Spinal cord (tissue), 10 donors: Measurements from ENCODE around the gene CFAP46. TPM values are rescaled to one million over a fixed set of nuclear protein-coding genes. Genes with fewer than 3 reads are reported as not detected.

Experiments
- DNase-seq, 6 donors: peaks; one replicate each; pipeline versions ENCODE4 v3.0.0 to v3.0.0-alpha.2; 2013 to 2015; ENCODE audit warnings: low spot score in 6 of 6, low read depth in 4 of 6
- H3K27ac ChIP-seq: one replicate; pipeline ENCODE4 v1.5.1; 2013; ENCODE audit warnings: low read depth, low read length, control low read depth
- H3K27me3 ChIP-seq: one replicate; pipeline ENCODE4 v1.6.1; 2013; ENCODE audit warnings: low read length; ENCODE audit not compliant: control insufficient read depth, insufficient read depth
- H3K36me3 ChIP-seq: one replicate; pipeline ENCODE4 v1.6.1; 2013; ENCODE audit warnings: low read length; ENCODE audit not compliant: control insufficient read depth, insufficient read depth
- H3K4me1 ChIP-seq: one replicate; pipeline ENCODE4 v1.6.1; 2013; ENCODE audit warnings: low read length; ENCODE audit not compliant: control insufficient read depth, insufficient read depth
- H3K4me3 ChIP-seq: one replicate; pipeline ENCODE4 v1.5.1; 2013; ENCODE audit warnings: low read depth, low read length, control low read depth
- H3K9me3 ChIP-seq: one replicate; pipeline ENCODE4 v1.6.1; 2013; ENCODE audit warnings: low read length; ENCODE audit not compliant: control insufficient read depth, insufficient read depth
- WGBS: methylation state at CpG from one replicate; pipeline ENCODE4 v1.1.5; 2013; ENCODE audit warnings: missing lambda C conversion rate; ENCODE audit not compliant: insufficient coverage; 5-methylcytosine and 5-hydroxymethylcytosine counted together
- polyA plus RNA-seq, 2 donors: library from polyadenylated mRNA; unstranded; fragments of 120-200 nt; gene quantifications; one replicate each; pipeline ENCODE4 v1.2.1, GENCODE V29; 2013; ENCODE audit not compliant: insufficient read length in 2 of 2
- total RNA-seq, 2 donors: library from RNA; depleted of rRNA in 1 of 2; stranded (reverse); fragments of 120-200 nt in 1 of 2; fragments of >200 nt in 1 of 2; gene quantifications; one replicate each; pipeline versions ENCODE4 v1.2.3 to v1.2.4, GENCODE V29; 2013 to 2014
- donor health status: healthy.

The CFAP46 gene
- total and polyA plus RNA-seq, 4 donors = 5.3 to 14.3 (median 13.2) TPM

GRCh38 chr10:132789659-132790148, 152.7 kb downstream of the CFAP46 start:
- Histone ChIP-seq H3K9me3 (no peaks in the 10 kb centered on the region), H3K27me3 (peaks cover 64% of the 10 kb centered on the region), H3K27ac (no peak overlapping the region), H3K4me1 (peaks cover 43% of the 10 kb centered on the region), H3K36me3 (no peaks in the 10 kb centered on the region), H3K4me3 (no peak overlapping the region)
- DNase-seq = no peak
- WGBS = 74% methylated on average over 14 of the region's 15 CpGs

- Histone ChIP-seq H3K27me3 (peaks cover 72% of the 10 kb centered on the region), H3K27ac (no peak overlapping the region), H3K4me3 (no peak overlapping the region), H3K9me3 (no peaks in the 10 kb centered on the region), H3K4me1 (peaks cover 41% of the 10 kb centered on the region), H3K36me3 (no peaks in the 10 kb centered on the region)
- WGBS = 4% methylated on average over 30 of the region's 30 CpGs
- no peak for DNase-seq
Observed at GRCh38 chr10:132788831-132789219, 153.5 kb downstream of the CFAP46 start.

- H3K36me3 ChIP-seq = no peaks in the 10 kb centered on the region
- H3K9me3 ChIP-seq = no peaks in the 10 kb centered on the region
- under 1% methylated on average over 78 of the region's 79 CpGs for WGBS
- H3K27ac ChIP-seq = no peak overlapping the region
- no peak overlapping the region for H3K4me3 ChIP-seq
- peaks cover 76% of the 10 kb centered on the region for H3K27me3 ChIP-seq
- H3K4me1 ChIP-seq = peaks cover 36% of the 10 kb centered on the region
- DNase-seq = peak in 1 of 6 donors; percentile 25
Observed at GRCh38 chr10:132788180-132788830, 154.1 kb downstream of the CFAP46 start.

GRCh38 chr10:132787495-132788179, 154.7 kb downstream of the CFAP46 start:
- peaks cover 3% of the 10 kb centered on the region for H3K36me3 ChIP-seq
- no peak overlapping the region for H3K4me3 ChIP-seq
- peak in 1 of 6 donors; percentile 31 for DNase-seq

GRCh38 chr10:132786884-132787494, 155.4 kb downstream of the CFAP46 start:
- no peaks in the 10 kb centered on the region for H3K9me3 ChIP-seq
- peaks cover 7% of the 10 kb centered on the region for H3K36me3 ChIP-seq
- no peak overlapping the region for H3K4me3 ChIP-seq
- 2% methylated on average over 80 of the region's 80 CpGs for whole genome bisulfite sequencing
- H3K27ac ChIP-seq = no peak overlapping the region
- peaks cover 78% of the 10 kb centered on the region for H3K27me3 ChIP-seq
- peaks cover 35% of the 10 kb centered on the region for H3K4me1 ChIP-seq
- peak in 1 of 6 donors; percentile 14 for DNase-seq

More at GRCh38 chr10:132787495-132788179, 154.7 kb downstream of the CFAP46 start:
- Histone ChIP-seq H3K4me1 (peaks cover 35% of the 10 kb centered on the region), H3K27ac (no peak overlapping the region), H3K9me3 (no peaks in the 10 kb centered on the region), H3K27me3 (peaks cover 78% of the 10 kb centered on the region)
- WGBS = under 1% methylated on average over 71 of the region's 80 CpGs

- Histone ChIP-seq H3K36me3 (peaks cover 12% of the 10 kb centered on the region), H3K4me1 (peaks cover 35% of the 10 kb centered on the region), H3K9me3 (no peaks in the 10 kb centered on the region), H3K4me3 (no peak overlapping the region), H3K27ac (no peak overlapping the region), H3K27me3 (peaks cover 77% of the 10 kb centered on the region)
- WGBS = 2% methylated on average over 58 of the region's 58 CpGs
- DNase-seq = peak in 1 of 6 donors; percentile 21
Observed at GRCh38 chr10:132786476-132786883, 155.9 kb downstream of the CFAP46 start.

- Histone ChIP-seq H3K9me3 (no peaks in the 10 kb centered on the region), H3K36me3 (peaks cover 17% of the 10 kb centered on the region), H3K4me3 (no peak within 1 kb of the TSS), H3K27me3 (peaks cover 72% of the 10 kb centered on the region), H3K4me1 (peaks cover 35% of the 10 kb centered on the region), H3K27ac (no peak within 1 kb of the TSS)
- peak in 2 of 6 donors; percentile 20 to 27 for DNase-seq
- WGBS = under 1% methylated on average over 119 of the region's 119 CpGs
Observed at GRCh38 chr10:132785723-132786475, 156.5 kb downstream of the CFAP46 start, which contains the start of gene NKX6-2. TSS of gene NKX6-2 (minus strand) at chr10:132786147. CDS start at chr10:132785948, 199 bp downstream.

GRCh38 chr10:132784866-132785722, 157.3 kb downstream of the CFAP46 start:
- peaks cover 23% of the 10 kb centered on the region for H3K36me3 ChIP-seq
- DNase-seq = peak in 2 of 6 donors; percentile 23 to 29
- peaks cover 64% of the 10 kb centered on the region for H3K27me3 ChIP-seq
- 2% methylated on average over 111 of the region's 111 CpGs for WGBS
- H3K9me3 ChIP-seq = no peaks in the 10 kb centered on the region
- H3K4me1 ChIP-seq = peaks cover 35% of the 10 kb centered on the region
- H3K4me3 ChIP-seq = no peak overlapping the region
- no peak overlapping the region for H3K27ac ChIP-seq
